GM21381 (cell line): ENCODE data around the gene HTR5A.
"Not testable (repeated sequence)": the region's sequence is repeated elsewhere in the genome, so short reads cannot be mapped to it uniquely, and the experiment has no call there.

ENCODE experiments used
- ATAC-seq: cut with Tn5 transposase; IDR thresholded peaks from one replicate; pipeline ENCODE4 v1.9.1; 2021; ENCODE audit warnings: mild to moderate bottlenecking, moderate library complexity; ENCODE audit not compliant: unreplicated experiment

The HTR5A gene

GRCh38 chr7:155069992-155070751, at the start of gene HTR5A:
HTR5A (plus strand) TSS chr7:155070324; CDS start chr7:155070900, 576 bp downstream.
- peak; percentile 92 for ATAC-seq

GRCh38 chr7:155020996-155021395, 49.1 kb upstream of the HTR5A start:
- ATAC-seq = no peak

GRCh38 chr7:155021699-155022145, 48.4 kb upstream of the HTR5A start:
- no peak for ATAC-seq

- no peak for ATAC-seq
Observed at GRCh38 chr7:155027879-155028278, 42.2 kb upstream of the HTR5A start.

- no peak for ATAC-seq
Observed at GRCh38 chr7:155032978-155033377, 37.1 kb upstream of the HTR5A start.

- not testable (repeated sequence) for ATAC-seq
Observed at GRCh38 chr7:155034495-155034894, 35.6 kb upstream of the HTR5A start.

GRCh38 chr7:155038335-155038734, 31.8 kb upstream of the HTR5A start:
- ATAC-seq = no peak

- no peak for ATAC-seq
Observed at GRCh38 chr7:155043756-155044155, 26.4 kb upstream of the HTR5A start.

GRCh38 chr7:155048006-155048405, 22.1 kb upstream of the HTR5A start:
- ATAC-seq = no peak

GRCh38 chr7:155051355-155051754, 18.8 kb upstream of the HTR5A start:
- no peak for ATAC-seq

GRCh38 chr7:155053002-155053401, 17.1 kb upstream of the HTR5A start:
- no peak for ATAC-seq

GRCh38 chr7:155054761-155055160, 15.4 kb upstream of the HTR5A start:
- no peak for ATAC-seq

- no peak for ATAC-seq
Observed at GRCh38 chr7:155057076-155057475, 13.0 kb upstream of the HTR5A start.

- ATAC-seq = no peak
Observed at GRCh38 chr7:155058896-155059295, 11.2 kb upstream of the HTR5A start.

- ATAC-seq = no peak
Observed at GRCh38 chr7:155059703-155060102, 10.4 kb upstream of the HTR5A start.

- no peak for ATAC-seq
Observed at GRCh38 chr7:155062411-155062810, 7.7 kb upstream of the HTR5A start.

- ATAC-seq = no peak
Observed at GRCh38 chr7:155064186-155064585, 5.9 kb upstream of the HTR5A start.

- ATAC-seq = no peak
Observed at GRCh38 chr7:155066417-155066950, 3.6 kb upstream of the HTR5A start.

- no peak for ATAC-seq
Observed at GRCh38 chr7:155071121-155071651, 1.1 kb downstream of the HTR5A start.

GRCh38 chr7:155071916-155072571, 1.9 kb downstream of the HTR5A start:
- no peak for ATAC-seq

- ATAC-seq = no peak
Observed at GRCh38 chr7:155073922-155074321, 3.8 kb downstream of the HTR5A start.

GRCh38 chr7:155084021-155084420, 13.9 kb downstream of the HTR5A start:
- ATAC-seq = no peak
